ENCODE data around the gene PABPC1L. TPM values are rescaled to one million over a fixed set of nuclear protein-coding genes. Genes with fewer than 3 reads are reported as not detected.

Gene PABPC1L
- total RNA-seq, 1 donor from 2014 or later: 46.4 TPM

DNA sequence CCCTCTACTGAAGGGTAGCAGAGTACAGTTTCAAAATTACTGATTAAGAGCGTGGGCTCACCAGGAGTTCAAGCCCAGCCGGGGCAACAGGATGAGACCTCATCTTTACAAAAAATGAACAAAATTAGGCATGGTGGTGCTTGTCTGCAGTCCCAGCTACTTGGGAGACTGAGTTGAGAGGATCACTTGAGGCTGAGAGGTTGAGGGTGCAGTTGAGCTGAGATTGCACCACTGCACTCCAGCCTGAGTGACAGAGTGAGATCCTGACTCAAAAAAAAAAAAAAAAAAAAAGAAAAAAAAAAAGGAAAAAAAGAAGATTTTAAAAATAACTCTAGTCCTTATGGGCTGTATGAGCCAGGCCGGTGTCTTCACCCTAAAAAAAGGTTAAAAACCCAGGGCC is 18.7 kb downstream of the PABPC1L start:
- intact Hi-C loops (cut with DNase I): no loop called here
- ATAC-seq: peak; percentile 37
- no peak overlapping the region for H3K27ac ChIP-seq

DNA sequence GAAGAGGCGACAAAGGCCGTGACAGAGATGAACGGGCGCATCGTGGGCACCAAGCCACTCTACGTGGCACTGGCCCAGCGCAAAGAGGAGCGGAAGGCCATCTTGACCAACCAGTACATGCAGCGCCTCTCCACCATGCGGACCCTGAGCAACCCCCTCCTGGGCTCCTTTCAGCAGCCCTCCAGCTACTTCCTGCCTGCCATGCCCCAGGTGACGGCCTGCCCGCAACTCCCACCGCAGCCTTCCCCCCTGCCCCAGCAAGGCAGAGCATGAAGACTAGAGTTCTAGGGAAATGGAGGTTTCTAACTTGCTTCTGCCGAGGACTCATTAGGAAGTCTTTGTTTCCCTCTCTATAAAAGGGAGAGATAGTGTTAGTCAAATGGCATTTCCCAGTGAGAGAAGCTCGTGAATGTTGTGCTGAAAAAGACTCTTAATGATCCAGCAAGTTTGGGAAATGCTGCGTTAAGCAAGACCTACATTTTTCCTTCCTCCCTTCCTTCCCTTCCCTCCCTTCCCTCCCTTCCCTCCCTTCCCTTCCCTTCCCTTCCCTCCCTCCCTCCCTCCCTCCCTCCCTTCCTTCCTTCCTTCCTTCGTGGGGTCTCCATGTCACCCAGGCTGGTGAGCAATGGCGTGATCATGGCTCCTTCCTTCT is 20.8 kb downstream of the PABPC1L start:
- Histone ChIP-seq H3K27ac (no peak overlapping the region), H3K36me3 (no peaks in the 10 kb centered on the region), H3K4me3 (no peak overlapping the region), H3K9me3 (no peaks in the 10 kb centered on the region), H3K4me1 (no peaks in the 10 kb centered on the region), H3K27me3 (no peaks in the 10 kb centered on the region)
- ATAC-seq (peak; percentile 19), DNase-seq (no peak)
- TF ChIP-seq, protein P1, sequence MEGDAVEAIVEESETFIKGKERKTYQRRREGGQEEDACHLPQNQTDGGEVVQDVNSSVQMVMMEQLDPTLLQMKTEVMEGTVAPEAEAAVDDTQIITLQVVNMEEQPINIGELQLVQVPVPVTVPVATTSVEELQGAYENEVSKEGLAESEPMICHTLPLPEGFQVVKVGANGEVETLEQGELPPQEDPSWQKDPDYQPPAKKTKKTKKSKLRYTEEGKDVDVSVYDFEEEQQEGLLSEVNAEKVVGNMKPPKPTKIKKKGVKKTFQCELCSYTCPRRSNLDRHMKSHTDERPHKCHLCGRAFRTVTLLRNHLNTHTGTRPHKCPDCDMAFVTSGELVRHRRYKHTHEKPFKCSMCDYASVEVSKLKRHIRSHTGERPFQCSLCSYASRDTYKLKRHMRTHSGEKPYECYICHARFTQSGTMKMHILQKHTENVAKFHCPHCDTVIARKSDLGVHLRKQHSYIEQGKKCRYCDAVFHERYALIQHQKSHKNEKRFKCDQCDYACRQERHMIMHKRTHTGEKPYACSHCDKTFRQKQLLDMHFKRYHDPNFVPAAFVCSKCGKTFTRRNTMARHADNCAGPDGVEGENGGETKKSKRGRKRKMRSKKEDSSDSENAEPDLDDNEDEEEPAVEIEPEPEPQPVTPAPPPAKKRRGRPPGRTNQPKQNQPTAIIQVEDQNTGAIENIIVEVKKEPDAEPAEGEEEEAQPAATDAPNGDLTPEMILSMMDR (IDR thresholded peaks at IDR 0.05): no peak
- intact Hi-C loops (cut with DNase I): no loop called here

More for the DNA sequence above, 18.7 kb downstream of the PABPC1L start:
- Histone ChIP-seq H3K4me3 (no peak overlapping the region), H3K27me3 (no peaks in the 10 kb centered on the region), H3K9me3 (no peaks in the 10 kb centered on the region), H3K4me1 (no peaks in the 10 kb centered on the region), H3K36me3 (no peaks in the 10 kb centered on the region)
- DNase-seq: no peak
- TF ChIP-seq, protein P1 (IDR thresholded peaks at IDR 0.05): no peak

DNA sequence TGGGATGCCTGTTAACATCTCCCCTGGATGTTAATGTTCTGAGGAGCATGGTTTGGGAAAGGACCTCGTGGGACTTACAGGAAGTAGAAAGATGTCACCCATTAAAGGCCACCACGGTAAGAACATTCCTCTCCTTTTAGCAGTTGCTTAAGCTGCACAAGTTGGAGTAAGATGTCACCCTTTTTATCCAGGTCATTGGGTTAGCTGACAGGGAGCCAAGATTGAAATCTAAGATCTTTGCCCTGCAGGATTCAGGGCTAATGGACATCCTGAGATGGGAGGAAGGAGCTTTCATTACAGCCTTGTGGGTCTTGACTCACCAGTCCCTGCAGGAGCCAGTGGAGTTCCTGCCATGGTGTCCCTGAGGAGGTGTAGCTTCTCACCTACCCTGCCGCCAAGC is 22.1 kb downstream of the PABPC1L start:
- TF ChIP-seq, protein P1 (IDR thresholded peaks at IDR 0.05): no peak
- Histone ChIP-seq H3K36me3 (no peaks in the 10 kb centered on the region), H3K27ac (no peak overlapping the region), H3K9me3 (no peaks in the 10 kb centered on the region), H3K4me3 (no peak overlapping the region), H3K4me1 (no peaks in the 10 kb centered on the region), H3K27me3 (no peaks in the 10 kb centered on the region)
- ATAC-seq: no peak
- DNase-seq: no peak
- intact Hi-C loops (cut with DNase I): no loop called here

DNA sequence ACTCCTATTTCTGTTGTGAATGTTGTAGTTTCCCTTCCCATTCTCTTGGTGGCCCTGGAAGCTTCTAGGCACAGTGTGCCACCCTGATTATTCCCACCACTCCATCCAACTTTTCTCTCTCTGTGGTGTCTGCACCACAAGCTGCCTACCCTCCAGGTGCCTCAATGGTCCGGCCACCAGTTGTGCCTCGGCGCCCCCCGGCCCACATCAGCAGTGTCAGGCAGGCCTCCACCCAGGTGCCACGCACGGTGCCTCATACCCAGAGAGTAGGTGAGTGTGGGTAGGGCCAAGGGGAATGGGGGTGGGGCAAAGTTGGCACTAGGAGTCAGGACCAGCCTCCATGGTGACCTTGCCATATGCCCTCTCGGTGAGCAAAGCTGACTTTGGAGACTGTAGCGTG is 23.1 kb downstream of the PABPC1L start:
- no peaks in the 10 kb centered on the region for H3K36me3 ChIP-seq
- H3K4me3 ChIP-seq: no peak overlapping the region
- intact Hi-C loops (cut with DNase I): no loop called here
- ATAC-seq: peak; percentile 22
- TF ChIP-seq, protein P1 (IDR thresholded peaks at IDR 0.05): no peak
- H3K27me3 ChIP-seq: no peaks in the 10 kb centered on the region
- DNase-seq: no peak
- no peaks in the 10 kb centered on the region for H3K4me1 ChIP-seq
- H3K27ac ChIP-seq: no peak overlapping the region
- H3K9me3 ChIP-seq: no peaks in the 10 kb centered on the region

DNA sequence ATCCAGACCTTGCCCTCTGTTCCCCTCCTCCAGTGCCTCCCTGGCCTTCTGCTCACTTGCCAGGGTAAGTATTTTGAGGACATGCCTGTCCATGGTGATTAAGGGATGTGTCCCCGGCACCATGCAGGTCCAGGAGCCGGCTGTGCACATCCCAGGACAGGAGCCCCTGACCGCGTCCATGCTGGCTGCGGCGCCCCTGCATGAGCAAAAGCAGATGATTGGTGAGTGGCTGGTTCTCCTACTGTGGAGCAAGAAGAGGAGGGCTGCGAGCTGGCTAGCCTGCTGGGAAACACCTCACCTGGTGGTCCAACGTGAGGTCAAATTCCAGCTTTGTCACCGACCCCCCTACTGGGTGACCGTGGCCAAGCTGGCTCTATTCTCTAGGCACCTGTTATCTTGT is 26.6 kb downstream of the PABPC1L start:
- no peak overlapping the region for H3K27ac ChIP-seq
- no peak for DNase-seq
- H3K36me3 ChIP-seq: peaks cover 17% of the 10 kb centered on the region
- H3K27me3 ChIP-seq: no peaks in the 10 kb centered on the region
- H3K9me3 ChIP-seq: no peaks in the 10 kb centered on the region
- TF ChIP-seq, protein P1 (IDR thresholded peaks at IDR 0.05): no peak
- H3K4me1 ChIP-seq: no peaks in the 10 kb centered on the region
- intact Hi-C loops (cut with DNase I): no loop called here
- no peak overlapping the region for H3K4me3 ChIP-seq
- no peak for ATAC-seq

DNA sequence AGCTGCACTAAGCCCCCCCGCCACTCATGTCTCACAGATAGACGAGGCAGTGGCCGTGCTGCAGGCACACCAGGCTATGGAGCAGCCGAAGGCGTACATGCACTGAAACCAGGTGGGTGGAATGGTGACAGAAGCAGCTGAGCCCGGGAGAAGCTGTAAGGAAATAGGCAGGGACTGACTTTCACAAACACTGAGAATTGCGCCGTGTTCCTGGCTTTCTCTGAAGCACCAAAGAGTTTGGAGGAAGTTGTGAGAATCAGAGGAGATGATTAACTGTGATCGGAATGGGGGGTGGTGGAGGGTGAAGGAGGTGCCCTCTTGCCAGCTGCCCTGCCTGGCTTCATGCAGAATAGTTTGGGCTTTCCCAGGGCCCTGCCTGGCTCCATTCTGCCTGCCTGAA is 28.8 kb downstream of the PABPC1L start:
- Histone ChIP-seq H3K27me3 (no peaks in the 10 kb centered on the region), H3K36me3 (peaks cover 38% of the 10 kb centered on the region), H3K27ac (no peak overlapping the region), H3K4me3 (no peak overlapping the region), H3K9me3 (no peaks in the 10 kb centered on the region), H3K4me1 (no peaks in the 10 kb centered on the region)
- DNase-seq: no peak
- TF ChIP-seq, protein P1 (IDR thresholded peaks at IDR 0.05): no peak
- ATAC-seq: no peak
- intact Hi-C loops (cut with DNase I): no loop called here
